ENCODE data around the gene ITPR1. TPM values are rescaled to one million over a fixed set of nuclear protein-coding genes. Genes with fewer than 3 reads are reported as not detected.

Gene ITPR1
- total RNA-seq, 2 donors from 2014 or later: 29.3 to 29.8 TPM

DNA sequence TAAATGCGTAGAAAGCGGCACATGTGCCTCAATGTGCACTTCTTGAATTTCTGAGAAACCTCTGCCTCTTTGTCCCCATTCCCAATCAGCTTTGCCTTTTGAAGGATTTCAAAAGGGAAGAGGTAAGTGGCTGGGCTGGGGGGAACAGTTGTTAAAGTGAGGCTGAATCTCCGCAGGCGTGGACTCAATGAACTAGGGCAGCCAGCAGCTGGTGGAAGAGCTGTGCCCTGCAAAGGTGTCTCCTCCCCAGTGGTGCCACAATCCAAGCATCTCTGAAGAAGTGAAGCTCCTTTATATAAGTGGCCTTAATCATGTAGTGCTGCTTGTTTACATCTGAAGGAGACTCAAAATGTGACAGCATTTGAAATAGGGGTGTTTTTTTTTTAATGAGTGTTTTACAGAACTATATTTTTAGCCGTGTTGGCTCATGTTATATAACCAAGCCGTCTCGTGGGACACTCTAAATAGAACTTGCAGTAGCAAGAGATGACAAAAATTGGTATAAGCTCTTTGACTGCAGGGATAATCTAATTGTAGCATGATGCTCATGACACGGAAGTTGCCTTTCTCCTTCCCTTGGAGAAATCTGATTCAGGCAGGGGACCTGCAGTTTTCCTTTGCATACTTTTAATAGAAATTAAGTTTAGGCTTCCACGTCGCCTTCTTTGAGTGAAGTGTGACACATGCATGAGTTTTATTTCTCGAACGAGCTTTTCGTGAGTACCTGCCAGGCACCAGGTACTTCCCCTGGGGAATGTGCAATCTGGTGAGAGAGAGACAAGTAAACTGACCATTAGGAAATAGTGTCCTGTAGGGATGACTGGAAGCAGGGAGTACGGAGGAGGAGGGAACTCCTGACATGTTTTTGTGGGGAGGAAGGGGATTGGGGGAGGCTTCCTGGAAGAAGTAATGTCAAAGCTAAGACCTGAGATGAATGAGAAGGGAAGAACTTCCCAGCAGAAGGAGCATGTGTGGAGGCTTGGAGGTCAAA, 306.4 kb downstream of the ITPR1 start:
- TF ChIP-seq, protein P1, sequence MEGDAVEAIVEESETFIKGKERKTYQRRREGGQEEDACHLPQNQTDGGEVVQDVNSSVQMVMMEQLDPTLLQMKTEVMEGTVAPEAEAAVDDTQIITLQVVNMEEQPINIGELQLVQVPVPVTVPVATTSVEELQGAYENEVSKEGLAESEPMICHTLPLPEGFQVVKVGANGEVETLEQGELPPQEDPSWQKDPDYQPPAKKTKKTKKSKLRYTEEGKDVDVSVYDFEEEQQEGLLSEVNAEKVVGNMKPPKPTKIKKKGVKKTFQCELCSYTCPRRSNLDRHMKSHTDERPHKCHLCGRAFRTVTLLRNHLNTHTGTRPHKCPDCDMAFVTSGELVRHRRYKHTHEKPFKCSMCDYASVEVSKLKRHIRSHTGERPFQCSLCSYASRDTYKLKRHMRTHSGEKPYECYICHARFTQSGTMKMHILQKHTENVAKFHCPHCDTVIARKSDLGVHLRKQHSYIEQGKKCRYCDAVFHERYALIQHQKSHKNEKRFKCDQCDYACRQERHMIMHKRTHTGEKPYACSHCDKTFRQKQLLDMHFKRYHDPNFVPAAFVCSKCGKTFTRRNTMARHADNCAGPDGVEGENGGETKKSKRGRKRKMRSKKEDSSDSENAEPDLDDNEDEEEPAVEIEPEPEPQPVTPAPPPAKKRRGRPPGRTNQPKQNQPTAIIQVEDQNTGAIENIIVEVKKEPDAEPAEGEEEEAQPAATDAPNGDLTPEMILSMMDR (IDR thresholded peaks at IDR 0.05): no peak
- no peak for TF ChIP-seq POLR2A (IDR thresholded peaks at IDR 0.05)
- Histone ChIP-seq H3K36me3 (replicated peaks in 1 of 2; ENCODE audit: insufficient read depth in 1 of 2, low read depth in 2 of 2) (no peaks in the 10 kb centered on the region), H3K4me1 (no peaks in the 10 kb centered on the region), H3K27me3 (no peaks in the 10 kb centered on the region), H3K9me3 (no peaks in the 10 kb centered on the region), H3K4me3 (no peak overlapping the region), H3K27ac (no peak overlapping the region)
- ATAC-seq (no peak), DNase-seq (no peak)
- intact Hi-C loops (cut with DNase I): no loop called here
- WGBS, 2 donors: 83 to 87% methylated on average over 14 of the region's 14 CpGs

DNA sequence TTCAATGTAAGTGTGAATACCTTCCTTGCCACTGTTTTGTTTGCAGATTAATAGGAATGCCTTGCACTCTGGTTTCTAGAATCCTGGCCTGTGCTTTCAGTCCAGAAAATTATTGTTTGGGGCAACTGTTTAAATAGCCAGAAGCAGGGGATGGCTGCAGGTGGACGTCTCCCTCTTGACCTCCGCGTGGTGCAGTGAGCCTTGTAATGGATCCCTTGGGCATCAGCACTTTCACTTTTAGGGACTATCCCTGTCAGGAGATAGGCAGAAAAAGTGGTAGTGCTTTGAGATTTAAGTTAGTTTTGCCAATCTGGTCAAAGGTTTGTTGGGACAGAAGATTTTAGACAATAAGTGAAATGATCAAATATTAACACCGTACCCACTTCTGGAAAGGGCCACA, 307.4 kb downstream of the ITPR1 start:
- ATAC-seq (no peak), DNase-seq (no peak)
- Histone ChIP-seq H3K36me3 (replicated peaks in 1 of 2; ENCODE audit: insufficient read depth in 1 of 2, low read depth in 2 of 2) (no peaks in the 10 kb centered on the region), H3K27ac (no peak overlapping the region), H3K4me1 (no peaks in the 10 kb centered on the region), H3K9me3 (no peaks in the 10 kb centered on the region), H3K4me3 (no peak overlapping the region), H3K27me3 (no peaks in the 10 kb centered on the region)
- WGBS, 2 donors: 74 to 78% methylated on average over 4 of the region's 4 CpGs
- intact Hi-C loops (cut with DNase I): no loop called here
- TF ChIP-seq, protein P1 (IDR thresholded peaks at IDR 0.05): no peak
- no peak for TF ChIP-seq POLR2A (IDR thresholded peaks at IDR 0.05)

DNA sequence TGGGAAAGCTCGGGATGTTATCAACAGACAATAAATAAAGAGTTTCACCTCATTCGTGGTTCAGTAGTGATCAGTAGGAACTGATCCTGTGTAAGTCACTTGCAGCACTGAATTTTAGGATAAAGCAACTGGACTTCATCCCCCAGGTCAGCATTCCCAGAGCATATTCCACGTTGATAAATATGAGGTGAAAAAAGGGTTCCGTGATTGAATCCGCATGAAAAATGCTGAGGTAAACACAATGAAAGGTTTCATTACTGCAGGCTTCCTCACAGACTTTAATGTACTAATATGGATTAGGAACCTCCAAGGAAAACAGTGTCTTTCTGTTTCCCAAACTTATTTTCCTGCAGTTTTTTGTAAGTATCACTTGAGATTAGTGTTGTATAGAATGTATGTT, 308.7 kb downstream of the ITPR1 start:
- H3K27ac ChIP-seq: no peak overlapping the region
- TF ChIP-seq POLR2A (IDR thresholded peaks at IDR 0.05): no peak
- TF ChIP-seq, protein P1 (IDR thresholded peaks at IDR 0.05): no peak
- no peak overlapping the region for H3K4me3 ChIP-seq
- ATAC-seq (no peak), DNase-seq (no peak)
- H3K36me3 ChIP-seq (replicated peaks in 1 of 2; ENCODE audit: insufficient read depth in 1 of 2, low read depth in 2 of 2): no peaks in the 10 kb centered on the region
- intact Hi-C loops (cut with DNase I): no loop called here
- H3K4me1 ChIP-seq: no peaks in the 10 kb centered on the region
- H3K27me3 ChIP-seq: no peaks in the 10 kb centered on the region
- WGBS, 2 donors: 82 to 84% methylated on average over 5 of the region's 5 CpGs
- H3K9me3 ChIP-seq: no peaks in the 10 kb centered on the region

DNA sequence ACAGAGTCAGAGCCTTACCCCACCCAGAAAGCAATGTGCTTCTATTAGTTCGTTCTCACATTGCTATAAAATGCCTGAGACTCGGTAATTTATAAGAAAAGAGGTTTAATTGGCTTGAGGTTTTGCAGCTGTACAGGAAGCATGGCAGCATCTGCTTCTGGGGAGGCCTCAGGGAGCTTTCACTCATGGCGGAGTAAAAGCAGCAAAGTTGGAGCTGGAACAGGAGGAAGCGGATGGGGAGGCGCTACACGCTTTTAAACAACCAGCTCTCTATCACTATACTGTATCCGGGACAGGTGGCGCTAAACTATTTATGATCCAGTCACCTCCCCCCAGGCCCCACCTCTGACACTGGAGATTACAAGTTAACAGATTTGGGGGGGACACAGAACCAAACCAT, 309.8 kb downstream of the ITPR1 start:
- intact Hi-C loops (cut with DNase I): no loop called here
- no peak overlapping the region for H3K4me3 ChIP-seq

More for the DNA sequence above, 309.8 kb downstream of the ITPR1 start:
- Histone ChIP-seq H3K4me1 (no peaks in the 10 kb centered on the region), H3K36me3 (replicated peaks in 1 of 2; ENCODE audit: insufficient read depth in 1 of 2, low read depth in 2 of 2) (no peaks in the 10 kb centered on the region), H3K27me3 (no peaks in the 10 kb centered on the region), H3K27ac (no peak overlapping the region), H3K9me3 (no peaks in the 10 kb centered on the region)
- ATAC-seq (no peak), DNase-seq (no peak)
- TF ChIP-seq, protein P1 (IDR thresholded peaks at IDR 0.05): no peak
- TF ChIP-seq POLR2A (IDR thresholded peaks at IDR 0.05): no peak
- 93 to 96% methylated on average over 8 of the region's 8 CpGs for WGBS, 2 donors
